HEK293 (cell line): Measurements from ENCODE around the gene ANKRD11.

Source experiments
- CTCF ChIA-PET: fragments of 350-600 bp; formaldehyde crosslinking; extraction: SDS; loops from one replicate; lab custom pipeline; 2021; ENCODE audit warnings: antibody characterized with exemption; lab: Yijun Ruan, JAX
- POLR2A ChIA-PET: fragments of 300-600 bp; formaldehyde crosslinking; extraction: SDS; loops from one replicate; lab custom pipeline; 2020; ENCODE audit warnings: antibody characterized with exemption, inconsistent platforms; lab: Yijun Ruan, JAX
- H3K27ac ChIP-seq: fragments of 200-500 bp; sonication (Bioruptor generic); 2 replicates; pipeline ENCODE4 v1.5.1; 2014; ENCODE audit warnings: low read depth, low read length, control low read depth, inconsistent platforms; ENCODE audit errors: extremely low read depth
- H3K36me3 ChIP-seq, 2 experiments: fragments of 200-500 bp in 1 of 2; sonication (Bioruptor generic) in 1 of 2; 1 replicate in 1 of 2; 2 replicates in 1 of 2; pipeline ENCODE4 v1.5.1; 2014 to 2017; ENCODE audit warnings: inconsistent platforms in 2 of 2, low read length in 2 of 2; ENCODE audit not compliant: control insufficient read depth in 2 of 2, insufficient read depth in 1 of 2
- H3K4me1 ChIP-seq: fragments of 200-500 bp; sonication (Bioruptor generic); 2 replicates; pipeline ENCODE4 v1.5.1; 2014; ENCODE audit warnings: mild to moderate bottlenecking, low read length, inconsistent platforms; ENCODE audit not compliant: control insufficient read depth, insufficient read depth
- H3K4me3 ChIP-seq: 2 replicates; pipeline ENCODE4 v1.5.1; 2011; ENCODE audit warnings: low read depth, mild to moderate bottlenecking, control low read depth, low read length, moderate library complexity
- H3K9me3 ChIP-seq: fragments of 200-500 bp; sonication (Bioruptor generic); 2 replicates; pipeline ENCODE4 v1.5.1; 2014; ENCODE audit warnings: low read depth, low read length, inconsistent platforms; ENCODE audit not compliant: control insufficient read depth, insufficient read depth
- EGR2 ChIP-seq: fragments of 450-650 bp; formaldehyde crosslinking; IDR thresholded peaks from 2 replicates; pipeline ENCODE4 v1.5.1; 2016; ENCODE audit warnings: low read depth, missing biosample characterization, missing genetic modification characterization
- GLIS2 ChIP-seq: fragments of 450-650 bp; formaldehyde crosslinking; IDR thresholded peaks from 2 replicates; pipeline ENCODE4 v1.5.1; 2016; ENCODE audit warnings: missing biosample characterization, missing genetic modification characterization
- IKZF3 ChIP-seq: fragments of 450-650 bp; IDR thresholded peaks from 2 replicates; pipeline ENCODE4 v1.5.0; 2018; ENCODE audit warnings: missing biosample characterization, mild to moderate bottlenecking, missing genetic modification characterization, moderate library complexity
- SCRT2 ChIP-seq: fragments of 450-650 bp; formaldehyde crosslinking; IDR thresholded peaks from 2 replicates; pipeline ENCODE4 v1.5.1; 2016; ENCODE audit warnings: missing biosample characterization, missing genetic modification characterization
- SETDB1 ChIP-seq: IDR thresholded peaks from one replicate; pipeline ENCODE4 v1.6.1; 2017; ENCODE audit warnings: mild to moderate bottlenecking, low read length, moderate library complexity, mixed read lengths; ENCODE audit not compliant: insufficient read length
- TRIM28 ChIP-seq: IDR thresholded peaks from 2 replicates; pipeline ENCODE4 v1.6.1; 2011; ENCODE audit warnings: low read length, control low read depth, borderline replicate concordance
- ZBTB48 ChIP-seq: fragments of 450-650 bp; formaldehyde crosslinking; IDR thresholded peaks from 2 replicates; pipeline ENCODE4 v1.5.1; 2016; ENCODE audit warnings: missing biosample characterization, missing genetic modification characterization
- ZFHX2 ChIP-seq: fragments of 450-650 bp; formaldehyde crosslinking; conservative IDR thresholded peaks from 2 replicates; pipeline ENCODE4 v1.5.1; 2016; ENCODE audit warnings: missing biosample characterization, missing genetic modification characterization
- ZNF132 ChIP-seq: fragments of 450-650 bp; formaldehyde crosslinking; IDR thresholded peaks from 2 replicates; pipeline ENCODE4 v1.5.1; 2017; ENCODE audit warnings: missing biosample characterization, missing genetic modification characterization, borderline replicate concordance
- ZNF175 ChIP-seq: fragments of 450-650 bp; formaldehyde crosslinking; IDR thresholded peaks from 2 replicates; pipeline ENCODE4 v1.5.1; 2016; ENCODE audit warnings: missing biosample characterization, missing genetic modification characterization
- ZNF560 ChIP-seq: fragments of 450-650 bp; formaldehyde crosslinking; IDR thresholded peaks from 2 replicates; pipeline ENCODE4 v1.5.1; 2017; ENCODE audit warnings: missing biosample characterization, missing genetic modification characterization, borderline replicate concordance
- ZNF624 ChIP-seq: fragments of 450-650 bp; formaldehyde crosslinking; IDR thresholded peaks from 2 replicates; pipeline ENCODE4 v1.5.1; 2017; ENCODE audit warnings: missing biosample characterization, missing genetic modification characterization
- TF ChIP-seq, protein P1 (sequence below): fragments of 450-650 bp; formaldehyde crosslinking; IDR thresholded peaks from 2 replicates; pipeline ENCODE4 v1.5.1; 2016; ENCODE audit warnings: missing biosample characterization, missing genetic modification characterization
- TF ChIP-seq, protein P2 (sequence below): fragments of 450-650 bp; formaldehyde crosslinking; IDR thresholded peaks from 2 replicates; pipeline ENCODE4 v1.5.1; 2016; ENCODE audit warnings: missing biosample characterization, missing genetic modification characterization, low read depth
- TF ChIP-seq, protein P3 (sequence below): fragments of 450-650 bp; formaldehyde crosslinking; IDR thresholded peaks from 2 replicates; pipeline ENCODE4 v1.5.1; 2016; ENCODE audit warnings: missing biosample characterization, missing genetic modification characterization
- TF ChIP-seq, protein P4 (sequence below): fragments of 450-650 bp; formaldehyde crosslinking; IDR thresholded peaks from 2 replicates; pipeline ENCODE4 v1.5.1; 2016; ENCODE audit warnings: missing biosample characterization, missing genetic modification characterization

ANKRD11 gene

DNA sequence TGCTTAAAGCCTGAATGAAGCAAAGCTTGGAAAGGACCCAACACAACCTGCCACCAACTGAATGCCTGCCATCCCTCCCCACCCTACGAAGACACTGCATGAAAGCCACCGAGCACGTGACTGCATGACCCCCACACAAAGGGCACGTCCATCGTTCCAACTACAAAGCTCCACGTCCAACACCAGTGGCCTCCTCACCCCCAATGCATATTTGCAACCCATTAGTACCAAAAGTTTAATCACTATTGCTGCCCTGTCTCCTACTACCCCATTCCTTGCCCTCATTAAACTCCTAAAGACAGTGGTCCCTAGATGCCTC lies 43.4 kb downstream of the ANKRD11 start:
- no peaks in the 10 kb centered on the region for H3K36me3 ChIP-seq
- H3K9me3 ChIP-seq, result no peaks in the 10 kb centered on the region
- H3K4me1 ChIP-seq, result peaks cover 38% of the 10 kb centered on the region
- ChIA-PET CTCF (interaction anchor here (1.0 to 1.7 kb wide), 2 partner anchors 14 to 18 kb away, joined by 3 to 9 read pairs; no protein-coding TSS in a partner anchor), POLR2A (no interaction called here)
- TF ChIP-seq GLIS2 (0 out of 2 replicates have a peak, but pooled peaks have one; percentile 0), ZBTB48 (peak; percentile 25; the same call in 1 of the 2 replicates), SETDB1 (no peak), ZNF560 (tag by site-specific recombination) (no peak), ZNF624 (tag by site-specific recombination) (no peak), ZNF132 (tag by site-specific recombination) (no peak)
- no peak overlapping the region for H3K27ac ChIP-seq
- H3K4me3 ChIP-seq, result no peak overlapping the region

DNA sequence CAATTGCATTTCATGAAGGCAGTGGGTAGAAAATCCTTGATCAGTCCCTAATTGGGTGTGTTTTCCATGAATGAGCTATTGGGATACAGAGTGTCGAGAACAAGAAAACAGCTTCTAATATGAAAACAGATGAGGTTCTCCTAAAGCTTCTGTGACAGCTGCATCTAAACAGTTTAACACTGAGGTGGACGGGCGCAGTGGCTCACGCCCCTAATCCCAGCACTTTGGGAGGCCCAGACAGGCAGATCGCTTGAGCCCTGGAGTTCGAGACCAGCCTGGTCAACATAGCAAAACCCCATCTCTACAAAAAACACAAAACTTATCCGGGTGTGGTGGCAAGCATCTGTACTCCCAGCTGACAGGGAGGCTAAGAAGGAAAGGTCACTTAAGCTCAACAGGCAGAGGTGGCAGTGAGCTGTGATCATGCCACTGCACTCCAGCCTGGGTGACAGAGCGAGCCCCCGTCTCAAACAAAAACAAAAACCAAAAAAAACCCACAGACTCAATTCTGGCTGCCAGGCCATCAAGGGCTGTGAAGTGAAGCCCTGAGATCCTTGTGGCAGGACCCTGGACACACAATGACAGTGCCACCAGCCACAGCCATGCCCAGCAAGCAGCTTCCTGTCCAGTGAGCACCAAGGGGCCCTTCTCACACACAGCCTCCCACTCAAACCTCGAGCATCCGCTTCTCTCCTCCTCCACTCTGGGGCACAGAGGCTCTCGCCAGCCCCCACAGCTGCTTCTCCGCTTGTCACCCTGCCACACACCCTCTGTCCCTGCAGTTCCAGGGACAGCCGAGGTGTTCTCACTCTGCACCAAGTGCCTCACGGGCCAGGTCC lies 44.0 kb downstream of the ANKRD11 start:
- Histone ChIP-seq H3K27ac (no peak overlapping the region), H3K4me3 (no peak overlapping the region), H3K4me1 (peaks cover 38% of the 10 kb centered on the region), H3K36me3 (no peaks in the 10 kb centered on the region), H3K9me3 (no peaks in the 10 kb centered on the region)
- TF ChIP-seq, protein P1, sequence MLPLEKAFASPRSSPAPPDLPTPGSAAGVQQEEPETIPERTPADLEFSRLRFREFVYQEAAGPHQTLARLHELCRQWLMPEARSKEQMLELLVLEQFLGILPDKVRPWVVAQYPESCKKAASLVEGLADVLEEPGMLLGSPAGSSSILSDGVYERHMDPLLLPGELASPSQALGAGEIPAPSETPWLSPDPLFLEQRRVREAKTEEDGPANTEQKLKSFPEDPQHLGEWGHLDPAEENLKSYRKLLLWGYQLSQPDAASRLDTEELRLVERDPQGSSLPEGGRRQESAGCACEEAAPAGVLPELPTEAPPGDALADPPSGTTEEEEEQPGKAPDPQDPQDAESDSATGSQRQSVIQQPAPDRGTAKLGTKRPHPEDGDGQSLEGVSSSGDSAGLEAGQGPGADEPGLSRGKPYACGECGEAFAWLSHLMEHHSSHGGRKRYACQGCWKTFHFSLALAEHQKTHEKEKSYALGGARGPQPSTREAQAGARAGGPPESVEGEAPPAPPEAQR (tag by site-specific recombination), result no peak
- TF ChIP-seq SCRT2 (tag by site-specific recombination) (0 out of 2 replicates have a peak, but pooled peaks have one; percentile 56), ZBTB48 (0 out of 2 replicates have a peak, but pooled peaks have one; percentile 8), ZFHX2 (peak; percentile 85), EGR2 (tag by site-specific recombination) (peak; percentile 77), GLIS2 (0 out of 2 replicates have a peak, but pooled peaks have one; percentile 13), ZNF175 (tag by site-specific recombination) (no peak)
- TF ChIP-seq, protein P2, sequence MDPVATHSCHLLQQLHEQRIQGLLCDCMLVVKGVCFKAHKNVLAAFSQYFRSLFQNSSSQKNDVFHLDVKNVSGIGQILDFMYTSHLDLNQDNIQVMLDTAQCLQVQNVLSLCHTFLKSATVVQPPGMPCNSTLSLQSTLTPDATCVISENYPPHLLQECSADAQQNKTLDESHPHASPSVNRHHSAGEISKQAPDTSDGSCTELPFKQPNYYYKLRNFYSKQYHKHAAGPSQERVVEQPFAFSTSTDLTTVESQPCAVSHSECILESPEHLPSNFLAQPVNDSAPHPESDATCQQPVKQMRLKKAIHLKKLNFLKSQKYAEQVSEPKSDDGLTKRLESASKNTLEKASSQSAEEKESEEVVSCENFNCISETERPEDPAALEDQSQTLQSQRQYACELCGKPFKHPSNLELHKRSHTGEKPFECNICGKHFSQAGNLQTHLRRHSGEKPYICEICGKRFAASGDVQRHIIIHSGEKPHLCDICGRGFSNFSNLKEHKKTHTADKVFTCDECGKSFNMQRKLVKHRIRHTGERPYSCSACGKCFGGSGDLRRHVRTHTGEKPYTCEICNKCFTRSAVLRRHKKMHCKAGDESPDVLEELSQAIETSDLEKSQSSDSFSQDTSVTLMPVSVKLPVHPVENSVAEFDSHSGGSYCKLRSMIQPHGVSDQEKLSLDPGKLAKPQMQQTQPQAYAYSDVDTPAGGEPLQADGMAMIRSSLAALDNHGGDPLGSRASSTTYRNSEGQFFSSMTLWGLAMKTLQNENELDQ (tag by site-specific recombination), result no peak
- TF ChIP-seq, all 188 proteins: peak for 5
- POLR2A ChIA-PET, result interaction anchor here (0.7 kb wide), 2 partner anchors 32 to 43 kb away, joined by 4 to 5 read pairs; no protein-coding TSS in a partner anchor
- CTCF ChIA-PET, result interaction anchor here (0.5 to 1.7 kb wide), 4 partner anchors 9 to 18 kb away, joined by 3 to 9 read pairs (median 6); no protein-coding TSS in a partner anchor

DNA sequence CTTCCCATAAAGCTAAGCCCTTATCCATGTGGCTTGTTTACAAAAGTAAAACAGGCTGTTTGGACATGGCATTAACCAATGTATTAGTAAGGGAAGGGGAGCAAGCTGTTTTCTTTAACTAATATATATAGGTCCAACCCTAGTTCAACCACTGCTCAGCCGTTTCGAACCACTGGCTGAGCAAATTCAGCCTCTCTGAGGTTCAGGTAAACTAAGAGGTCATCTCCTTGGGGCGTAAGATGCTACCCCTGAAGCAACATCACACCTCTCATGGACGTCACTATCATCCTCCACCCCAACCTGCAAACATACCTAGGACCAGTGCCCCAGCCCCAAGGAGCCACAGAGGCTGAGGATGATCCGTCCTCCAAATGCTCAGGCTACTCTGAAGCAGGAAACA lies 45.2 kb downstream of the ANKRD11 start:
- Histone ChIP-seq H3K27ac (no peak overlapping the region), H3K36me3 (no peaks in the 10 kb centered on the region), H3K4me1 (peaks cover 38% of the 10 kb centered on the region), H3K4me3 (no peak overlapping the region), H3K9me3 (no peaks in the 10 kb centered on the region)
- ChIA-PET CTCF (interaction anchor here (0.6 kb wide), 1 partner anchor 65 kb away, joined by 4 read pairs; no protein-coding TSS in a partner anchor), POLR2A (interaction anchor here (1.2 kb wide), 1 partner anchor 29 kb away, joined by 4 read pairs; no protein-coding TSS in a partner anchor)
- TF ChIP-seq, protein P3, sequence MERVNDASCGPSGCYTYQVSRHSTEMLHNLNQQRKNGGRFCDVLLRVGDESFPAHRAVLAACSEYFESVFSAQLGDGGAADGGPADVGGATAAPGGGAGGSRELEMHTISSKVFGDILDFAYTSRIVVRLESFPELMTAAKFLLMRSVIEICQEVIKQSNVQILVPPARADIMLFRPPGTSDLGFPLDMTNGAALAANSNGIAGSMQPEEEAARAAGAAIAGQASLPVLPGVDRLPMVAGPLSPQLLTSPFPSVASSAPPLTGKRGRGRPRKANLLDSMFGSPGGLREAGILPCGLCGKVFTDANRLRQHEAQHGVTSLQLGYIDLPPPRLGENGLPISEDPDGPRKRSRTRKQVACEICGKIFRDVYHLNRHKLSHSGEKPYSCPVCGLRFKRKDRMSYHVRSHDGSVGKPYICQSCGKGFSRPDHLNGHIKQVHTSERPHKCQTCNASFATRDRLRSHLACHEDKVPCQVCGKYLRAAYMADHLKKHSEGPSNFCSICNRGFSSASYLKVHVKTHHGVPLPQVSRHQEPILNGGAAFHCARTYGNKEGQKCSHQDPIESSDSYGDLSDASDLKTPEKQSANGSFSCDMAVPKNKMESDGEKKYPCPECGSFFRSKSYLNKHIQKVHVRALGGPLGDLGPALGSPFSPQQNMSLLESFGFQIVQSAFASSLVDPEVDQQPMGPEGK, result no peak
- TF ChIP-seq IKZF3 (tag by site-specific recombination) (no peak), TRIM28 (no peak)
- TF ChIP-seq, protein P4, sequence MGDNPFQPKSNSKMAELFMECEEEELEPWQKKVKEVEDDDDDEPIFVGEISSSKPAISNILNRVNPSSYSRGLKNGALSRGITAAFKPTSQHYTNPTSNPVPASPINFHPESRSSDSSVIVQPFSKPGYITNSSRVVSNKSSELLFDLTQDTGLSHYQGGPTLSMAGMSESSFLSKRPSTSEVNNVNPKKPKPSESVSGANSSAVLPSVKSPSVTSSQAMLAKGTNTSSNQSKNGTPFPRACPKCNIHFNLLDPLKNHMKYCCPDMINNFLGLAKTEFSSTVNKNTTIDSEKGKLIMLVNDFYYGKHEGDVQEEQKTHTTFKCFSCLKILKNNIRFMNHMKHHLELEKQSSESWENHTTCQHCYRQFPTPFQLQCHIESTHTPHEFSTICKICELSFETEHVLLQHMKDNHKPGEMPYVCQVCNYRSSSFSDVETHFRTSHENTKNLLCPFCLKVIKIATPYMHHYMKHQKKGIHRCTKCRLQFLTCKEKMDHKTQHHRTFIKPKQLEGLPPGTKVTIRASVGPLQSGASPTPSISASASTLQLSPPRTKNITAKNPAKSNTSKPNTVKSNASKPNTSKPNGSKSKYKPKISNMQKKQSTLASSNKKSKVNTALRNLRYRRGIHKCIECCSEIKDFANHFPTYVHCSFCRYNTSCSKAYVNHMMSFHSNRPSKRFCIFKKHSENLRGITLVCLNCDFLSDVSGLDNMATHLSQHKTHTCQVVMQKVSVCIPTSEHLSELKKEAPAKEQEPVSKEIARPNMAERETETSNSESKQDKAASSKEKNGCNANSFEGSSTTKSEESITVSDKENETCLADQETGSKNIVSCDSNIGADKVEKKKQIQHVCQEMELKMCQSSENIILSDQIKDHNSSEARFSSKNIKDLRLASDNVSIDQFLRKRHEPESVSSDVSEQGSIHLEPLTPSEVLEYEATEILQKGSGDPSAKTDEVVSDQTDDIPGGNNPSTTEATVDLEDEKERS (tag by site-specific recombination), result no peak
